CD4-positive, alpha-beta memory T cell (primary cell): ENCODE data around the gene PSMB3. TPM values are rescaled to one million over a fixed set of nuclear protein-coding genes. Genes with fewer than 3 reads are reported as not detected.
A peak's percentile ranks its signal among the peaks of the same experiment; 100 is the strongest.

ENCODE experiments used
- CTCF ChIA-PET: fragments of 350-600 bp; sonication (Branson Sonifier 250); formaldehyde crosslinking; loops from one replicate; lab custom pipeline; 2021; ENCODE audit warnings: inconsistent platforms; ENCODE audit not compliant: partially characterized antibody; lab: Charles Lee
- POLR2A ChIA-PET: fragments of 350-600 bp; sonication (Branson Sonifier 250); formaldehyde crosslinking; loops from one replicate; lab custom pipeline; 2021; ENCODE audit not compliant: partially characterized antibody; lab: Charles Lee
- DNase-seq, 5 donors: peaks; one replicate each; pipeline versions ENCODE4 v3.0.0 to v3.0.0-alpha.2; 2020 to 2022; ENCODE audit warnings: mixed read lengths in 1 of 5
- H3K27ac ChIP-seq: one replicate; pipeline ENCODE4 v1.7.0; 2013; ENCODE audit warnings: low read depth, low read length
- H3K27me3 ChIP-seq: 2 replicates; pipeline ENCODE4 v1.7.0; 2013; ENCODE audit warnings: mild to moderate bottlenecking, low read length, moderate library complexity; ENCODE audit not compliant: insufficient read depth
- H3K36me3 ChIP-seq: 2 replicates; pipeline ENCODE4 v1.7.0; 2013; ENCODE audit warnings: mild to moderate bottlenecking, low read length, moderate library complexity; ENCODE audit not compliant: insufficient read depth
- H3K4me1 ChIP-seq: 2 replicates; pipeline ENCODE4 v1.7.0; 2013; ENCODE audit warnings: mild to moderate bottlenecking, low read length, moderate library complexity; ENCODE audit not compliant: insufficient read depth
- H3K4me3 ChIP-seq, 2 donors: one replicate each; pipeline ENCODE4 v1.7.0; 2013; ENCODE audit warnings: low read length in 2 of 2, mild to moderate bottlenecking in 1 of 2
- H3K9me3 ChIP-seq, 2 donors: one replicate each; pipeline ENCODE4 v1.7.0; 2013; ENCODE audit warnings: low read length in 2 of 2, control low read depth in 1 of 2; ENCODE audit not compliant: control insufficient read depth in 1 of 2
- H3K27ac Mint-ChIP-seq, 7 donors: one replicate each; pipeline ENCODE4 v1.8.0; 2020 to 2021; ENCODE audit warnings: mixed read lengths in 7 of 7, mild to moderate bottlenecking in 6 of 7, inconsistent platforms in 3 of 7, moderate library complexity in 3 of 7
- H3K27me3 Mint-ChIP-seq, 2 donors: one replicate each; pipeline ENCODE4 v1.8.0; 2020 to 2021; ENCODE audit warnings: mixed read lengths in 2 of 2
- H3K36me3 Mint-ChIP-seq, 2 donors: one replicate each; pipeline ENCODE4 v1.8.0; 2020 to 2021; ENCODE audit warnings: mixed read lengths in 2 of 2, inconsistent platforms in 1 of 2, mild to moderate bottlenecking in 1 of 2
- H3K4me1 Mint-ChIP-seq, 4 donors: one replicate each; pipeline ENCODE4 v1.8.0; 2020 to 2021; ENCODE audit warnings: mixed read lengths in 4 of 4, mild to moderate bottlenecking in 1 of 4
- H3K4me3 Mint-ChIP-seq, 8 donors: one replicate each; pipeline ENCODE4 v1.8.0; 2020 to 2021; ENCODE audit warnings: mixed read lengths in 8 of 8, mild to moderate bottlenecking in 7 of 8, moderate library complexity in 6 of 8, inconsistent platforms in 3 of 8
- H3K9me3 Mint-ChIP-seq, 8 donors: one replicate each; pipeline ENCODE4 v1.8.0; 2020 to 2021; ENCODE audit warnings: mixed read lengths in 8 of 8, mild to moderate bottlenecking in 5 of 8, inconsistent platforms in 3 of 8, moderate library complexity in 1 of 8
- intact Hi-C: fragments of 100-400 bp; cut with micrococcal nuclease; formaldehyde crosslinking; loops from one replicate; pipeline ENCODE4 v1.15.1; 2023
- polyA plus RNA-seq, 2 donors: library from polyadenylated mRNA; unstranded; fragments of 300-500 nt; fragmentation: Illumina TruSeq; gene quantifications; one replicate each; pipeline ENCODE4 v1.2.3, GENCODE V29; 2021
- total RNA-seq, 2 experiments: library from RNA; stranded (reverse); gene quantifications; one replicate each; pipeline ENCODE4 v1.2.3, GENCODE V29; 2021

The PSMB3 gene
- total and polyA plus RNA-seq, 4 experiments from 2014 or later, result 93.5 to 517 (median 245) TPM

- no peak for DNase-seq
- no peaks in the 10 kb centered on the region for H3K9me3 Mint-ChIP-seq
- intact Hi-C loops, result no loop called here
- ChIA-PET CTCF (interaction anchor here (0.8 to 1.1 kb wide), 3 partner anchors 18 to 33 kb away, joined by 3 to 6 read pairs (median 4); no protein-coding TSS in a partner anchor), POLR2A (interaction anchor here (1.3 to 14.0 kb wide), 2 partner anchors 9 to 15 kb away, joined by 8 to 588 read pairs; partner anchors contain the start of gene CISD3)
- Histone ChIP-seq H3K27me3 (no peaks in the 10 kb centered on the region), H3K9me3 (no peaks in the 10 kb centered on the region), H3K4me3 (no peak overlapping the region), H3K4me1 (peaks cover 43% of the 10 kb centered on the region), H3K36me3 (peaks cover 62% of the 10 kb centered on the region), H3K27ac (no peak overlapping the region)
- peak overlapping the region; percentile 7 to 86 (median 65) for H3K27ac Mint-ChIP-seq
- no peaks in the 10 kb centered on the region for H3K27me3 Mint-ChIP-seq
- H3K4me3 Mint-ChIP-seq, result no peak overlapping the region
- H3K36me3 Mint-ChIP-seq, result peaks cover 32 to 83% of the 10 kb centered on the region in 2 donors
- H3K4me1 Mint-ChIP-seq, result peaks cover 19 to 68% (median 34%) of the 10 kb centered on the region in 4 donors
Observed at GRCh38 chr17:38710604-38710962, 42.0 kb upstream of the PSMB3 start.

- no peaks in the 10 kb centered on the region for H3K27me3 Mint-ChIP-seq
- intact Hi-C loops, result no loop called here
- peaks cover 43% of the 10 kb centered on the region for H3K4me1 ChIP-seq
- no peaks in the 10 kb centered on the region for H3K27me3 ChIP-seq
- no peaks in the 10 kb centered on the region for H3K9me3 Mint-ChIP-seq
- CTCF ChIA-PET, result interaction anchor here (0.8 to 1.1 kb wide), 2 partner anchors 17 to 24 kb away, joined by 4 to 6 read pairs; no protein-coding TSS in a partner anchor
- peak overlapping the region in 5 of 7 donors; percentile 7 to 81 (median 67) for H3K27ac Mint-ChIP-seq
- H3K36me3 ChIP-seq, result peaks cover 66% of the 10 kb centered on the region
- H3K4me3 Mint-ChIP-seq, result no peak overlapping the region
- POLR2A ChIA-PET, result interaction anchor here (1.3 to 14.0 kb wide), 2 partner anchors 9 to 14 kb away, joined by 8 to 588 read pairs; partner anchors contain the start of gene CISD3
- no peak overlapping the region for H3K4me3 ChIP-seq
- no peak overlapping the region for H3K27ac ChIP-seq
- DNase-seq, result no peak
- H3K9me3 ChIP-seq, result no peaks in the 10 kb centered on the region
- H3K4me1 Mint-ChIP-seq, result peaks cover 19 to 69% (median 34%) of the 10 kb centered on the region in 4 donors
- H3K36me3 Mint-ChIP-seq, result peaks cover 36 to 84% of the 10 kb centered on the region in 2 donors
Observed at GRCh38 chr17:38710985-38711384, 41.6 kb upstream of the PSMB3 start.

GRCh38 chr17:38711792-38712571, 40.6 kb upstream of the PSMB3 start:
- Histone ChIP-seq H3K27me3 (no peaks in the 10 kb centered on the region), H3K36me3 (peaks cover 75% of the 10 kb centered on the region), H3K4me1 (peaks cover 37% of the 10 kb centered on the region), H3K9me3 (no peaks in the 10 kb centered on the region), H3K27ac (no peak overlapping the region), H3K4me3 (no peak overlapping the region)
- POLR2A ChIA-PET, result interaction anchor here (1.1 to 14.0 kb wide), 2 partner anchors 10 to 13 kb away, joined by 4 to 588 read pairs; partner anchors contain the start of gene CISD3
- Mint-ChIP-seq H3K4me1 (peaks cover 19 to 65% (median 29%) of the 10 kb centered on the region in 4 donors), H3K36me3 (peaks cover 39 to 79% of the 10 kb centered on the region in 2 donors), H3K4me3 (no peak overlapping the region), H3K27me3 (no peaks in the 10 kb centered on the region), H3K9me3 (no peaks in the 10 kb centered on the region), H3K27ac (peak overlapping the region in 4 of 7 donors; percentile 24 to 64 (median 34))
- DNase-seq, result no peak
- intact Hi-C loops, result no loop called here
- CTCF ChIA-PET, result no interaction called here

GRCh38 chr17:38712593-38712992, 39.9 kb upstream of the PSMB3 start:
- H3K36me3 Mint-ChIP-seq, result peaks cover 42 to 79% of the 10 kb centered on the region in 2 donors
- H3K4me3 Mint-ChIP-seq, result no peak overlapping the region
- peak overlapping the region in 4 of 7 donors; percentile 24 to 59 (median 34) for H3K27ac Mint-ChIP-seq
- H3K4me1 Mint-ChIP-seq, result peaks cover 14 to 61% (median 23%) of the 10 kb centered on the region in 4 donors
- Histone ChIP-seq H3K27ac (no peak overlapping the region), H3K27me3 (no peaks in the 10 kb centered on the region), H3K36me3 (peaks cover 81% of the 10 kb centered on the region), H3K9me3 (no peaks in the 10 kb centered on the region), H3K4me1 (peaks cover 31% of the 10 kb centered on the region), H3K4me3 (no peak overlapping the region)
- no peaks in the 10 kb centered on the region for H3K27me3 Mint-ChIP-seq
- no peaks in the 10 kb centered on the region for H3K9me3 Mint-ChIP-seq
- POLR2A ChIA-PET, result interaction anchor here (1.1 to 14.0 kb wide), 2 partner anchors 11 to 13 kb away, joined by 4 to 588 read pairs; partner anchors contain the start of gene CISD3
- CTCF ChIA-PET, result no interaction called here
- intact Hi-C loops, result no loop called here
- DNase-seq, result no peak

GRCh38 chr17:38713456-38714075, 39.0 kb upstream of the PSMB3 start:
- CTCF ChIA-PET, result no interaction called here
- Histone ChIP-seq H3K4me1 (peaks cover 21% of the 10 kb centered on the region), H3K27me3 (no peaks in the 10 kb centered on the region), H3K36me3 (peaks cover 88% of the 10 kb centered on the region), H3K9me3 (no peaks in the 10 kb centered on the region), H3K27ac (no peak overlapping the region), H3K4me3 (no peak overlapping the region)
- no peak overlapping the region for H3K4me3 Mint-ChIP-seq
- POLR2A ChIA-PET, result interaction anchor here (1.9 to 14.0 kb wide), 3 partner anchors 8 to 15 kb away, joined by 12 to 588 read pairs (median 34); partner anchors contain the start of genes CISD3 and MLLT6
- DNase-seq, result no peak
- H3K27ac Mint-ChIP-seq, result peak overlapping the region in 3 of 7 donors; percentile 8 to 78 (median 42)
- intact Hi-C loops, result no loop called here
- H3K36me3 Mint-ChIP-seq, result peaks cover 42 to 79% of the 10 kb centered on the region in 2 donors
- no peaks in the 10 kb centered on the region for H3K9me3 Mint-ChIP-seq
- peaks cover 7 to 56% (median 17%) of the 10 kb centered on the region in 4 donors for H3K4me1 Mint-ChIP-seq
- no peaks in the 10 kb centered on the region for H3K27me3 Mint-ChIP-seq

GRCh38 chr17:38715216-38715943, 37.2 kb upstream of the PSMB3 start:
- H3K9me3 Mint-ChIP-seq, result no peaks in the 10 kb centered on the region
- H3K27me3 ChIP-seq, result no peaks in the 10 kb centered on the region
- DNase-seq, result no peak
- ChIA-PET POLR2A (interaction anchor here (0.6 to 5.0 kb wide), 6 partner anchors 10 to 84 kb away, joined by 3 to 56 read pairs (median 9); partner anchors contain the start of genes MLLT6 and PIP4K2B), CTCF (interaction anchor here (1.2 to 2.1 kb wide), 4 partner anchors 13 to 20 kb away, joined by 3 to 8 read pairs (median 5); no protein-coding TSS in a partner anchor)
- H3K4me1 Mint-ChIP-seq, result peaks cover 2 to 44% (median 11%) of the 10 kb centered on the region in 4 donors
- no peaks in the 10 kb centered on the region for H3K9me3 ChIP-seq
- no peak overlapping the region for H3K4me3 ChIP-seq
- H3K4me3 Mint-ChIP-seq, result no peak overlapping the region
- H3K27ac ChIP-seq, result peak overlapping the region; percentile 4
- intact Hi-C loops, result no loop called here
- peaks cover 82% of the 10 kb centered on the region for H3K36me3 ChIP-seq
- peak overlapping the region in 6 of 7 donors; percentile 18 to 85 (median 66) for H3K27ac Mint-ChIP-seq
- H3K36me3 Mint-ChIP-seq, result peaks cover 37 to 74% of the 10 kb centered on the region in 2 donors
- H3K27me3 Mint-ChIP-seq, result no peaks in the 10 kb centered on the region
- H3K4me1 ChIP-seq, result peaks cover 15% of the 10 kb centered on the region
